Keratinocyte (primary cell): Measurements from ENCODE around the gene FAM193B.

Experiments used
- EZH2 ChIP-seq: IDR thresholded peaks from one replicate; pipeline ENCODE4 v1.6.1; 2012; ENCODE audit warnings: inconsistent platforms, mild to moderate bottlenecking, low read length, moderate library complexity
- TF ChIP-seq, protein P1 (sequence below), 3 experiments: IDR thresholded peaks in 1 of 3; conservative IDR thresholded peaks in 1 of 3; optimal IDR thresholded peaks in 1 of 3; 2 replicates in 2 of 3; 3 replicates in 1 of 3; pipeline versions ENCODE3 to v1.5.1; 2011; ENCODE audit warnings: low read length in 3 of 3, mild to moderate bottlenecking in 3 of 3, moderate library complexity in 2 of 3, control low read depth in 1 of 3, inconsistent platforms in 1 of 3; ENCODE audit not compliant: insufficient read depth in 2 of 3; ENCODE audit errors: extremely low read depth in 1 of 3

DNA sequence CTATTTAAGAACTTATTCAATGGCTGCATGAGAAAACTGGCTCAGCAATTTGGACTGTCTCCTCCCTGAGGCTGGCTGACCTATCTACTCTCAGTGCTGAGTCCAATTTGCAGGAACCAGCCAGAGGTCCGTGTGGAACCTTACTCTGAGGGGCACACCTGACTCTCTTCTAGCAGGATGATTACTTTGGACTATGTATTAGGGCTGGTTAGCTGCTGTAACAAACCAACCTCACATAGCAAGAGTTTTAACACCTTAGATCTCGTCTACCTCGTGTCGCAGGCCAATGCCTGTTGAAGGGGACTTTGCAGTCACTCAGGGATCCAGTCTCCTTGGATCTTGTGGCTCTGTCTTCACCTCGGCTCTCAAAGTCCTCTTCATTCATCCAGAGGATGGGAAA is 3.4 kb upstream of the FAM193B start:
- TF ChIP-seq, protein P1, sequence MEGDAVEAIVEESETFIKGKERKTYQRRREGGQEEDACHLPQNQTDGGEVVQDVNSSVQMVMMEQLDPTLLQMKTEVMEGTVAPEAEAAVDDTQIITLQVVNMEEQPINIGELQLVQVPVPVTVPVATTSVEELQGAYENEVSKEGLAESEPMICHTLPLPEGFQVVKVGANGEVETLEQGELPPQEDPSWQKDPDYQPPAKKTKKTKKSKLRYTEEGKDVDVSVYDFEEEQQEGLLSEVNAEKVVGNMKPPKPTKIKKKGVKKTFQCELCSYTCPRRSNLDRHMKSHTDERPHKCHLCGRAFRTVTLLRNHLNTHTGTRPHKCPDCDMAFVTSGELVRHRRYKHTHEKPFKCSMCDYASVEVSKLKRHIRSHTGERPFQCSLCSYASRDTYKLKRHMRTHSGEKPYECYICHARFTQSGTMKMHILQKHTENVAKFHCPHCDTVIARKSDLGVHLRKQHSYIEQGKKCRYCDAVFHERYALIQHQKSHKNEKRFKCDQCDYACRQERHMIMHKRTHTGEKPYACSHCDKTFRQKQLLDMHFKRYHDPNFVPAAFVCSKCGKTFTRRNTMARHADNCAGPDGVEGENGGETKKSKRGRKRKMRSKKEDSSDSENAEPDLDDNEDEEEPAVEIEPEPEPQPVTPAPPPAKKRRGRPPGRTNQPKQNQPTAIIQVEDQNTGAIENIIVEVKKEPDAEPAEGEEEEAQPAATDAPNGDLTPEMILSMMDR (optimal IDR thresholded peaks at IDR 0.05 in 1 of 3, IDR thresholded peaks at IDR 0.05 in 1 of 3, conservative IDR thresholded peaks at IDR 0.05 in 1 of 3; ENCODE audit: extremely low read depth in 1 of 3, insufficient read depth in 2 of 3, low read length in 3 of 3), result no peak
- TF ChIP-seq EZH2, result no peak
